Upper lobe of left lung (tissue), 4 donors: Measurements from ENCODE around the gene CAMK1D.

ENCODE experiments used
- POLR2AphosphoS5 ChIP-seq, 2 donors: sonication (generic); formaldehyde crosslinking; IDR thresholded peaks; one replicate each; pipeline ENCODE4 v1.5.1; 2017; ENCODE audit warnings: antibody characterized with exemption in 2 of 2
- TF ChIP-seq, protein P1 (sequence below), 6 experiments: fragments of 450-650 bp in 4 of 6; fragments of 200-600 bp in 2 of 6; sonication (generic) in 2 of 6; IDR thresholded peaks; one replicate each; pipeline ENCODE4 v1.5.1; 2016 to 2019; ENCODE audit warnings: antibody characterized with exemption in 6 of 6

DNA sequence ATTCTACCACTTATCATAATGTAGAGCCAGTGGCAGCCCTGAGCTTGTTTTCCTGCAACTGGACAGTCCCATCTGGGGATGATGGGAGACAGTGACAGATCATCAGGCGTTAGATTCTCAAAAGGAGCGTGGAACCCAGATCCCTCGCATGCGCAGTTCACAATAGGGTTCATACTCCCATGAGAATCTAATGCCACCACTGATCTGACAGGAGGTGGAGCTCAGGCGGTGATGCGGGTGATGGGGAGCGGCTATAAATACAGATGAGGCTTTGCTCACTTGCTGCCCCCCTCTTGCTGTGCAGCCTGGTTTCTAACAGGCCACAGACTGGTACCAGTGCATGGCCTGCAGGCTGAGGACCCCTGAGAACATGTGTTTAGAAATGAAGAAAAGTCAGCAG lies 260.1 kb downstream of the CAMK1D start:
- no peak for TF ChIP-seq POLR2AphosphoS5 (IDR thresholded peaks at IDR 0.05)
- TF ChIP-seq, protein P1, sequence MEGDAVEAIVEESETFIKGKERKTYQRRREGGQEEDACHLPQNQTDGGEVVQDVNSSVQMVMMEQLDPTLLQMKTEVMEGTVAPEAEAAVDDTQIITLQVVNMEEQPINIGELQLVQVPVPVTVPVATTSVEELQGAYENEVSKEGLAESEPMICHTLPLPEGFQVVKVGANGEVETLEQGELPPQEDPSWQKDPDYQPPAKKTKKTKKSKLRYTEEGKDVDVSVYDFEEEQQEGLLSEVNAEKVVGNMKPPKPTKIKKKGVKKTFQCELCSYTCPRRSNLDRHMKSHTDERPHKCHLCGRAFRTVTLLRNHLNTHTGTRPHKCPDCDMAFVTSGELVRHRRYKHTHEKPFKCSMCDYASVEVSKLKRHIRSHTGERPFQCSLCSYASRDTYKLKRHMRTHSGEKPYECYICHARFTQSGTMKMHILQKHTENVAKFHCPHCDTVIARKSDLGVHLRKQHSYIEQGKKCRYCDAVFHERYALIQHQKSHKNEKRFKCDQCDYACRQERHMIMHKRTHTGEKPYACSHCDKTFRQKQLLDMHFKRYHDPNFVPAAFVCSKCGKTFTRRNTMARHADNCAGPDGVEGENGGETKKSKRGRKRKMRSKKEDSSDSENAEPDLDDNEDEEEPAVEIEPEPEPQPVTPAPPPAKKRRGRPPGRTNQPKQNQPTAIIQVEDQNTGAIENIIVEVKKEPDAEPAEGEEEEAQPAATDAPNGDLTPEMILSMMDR (IDR thresholded peaks at IDR 0.05) = no peak
